GM12892 (cell line): Measurements from ENCODE around the gene HECW1.

ENCODE experiments used
- POLR2A ChIP-seq: IDR thresholded peaks from 2 replicates; pipeline ENCODE4 v1.6.1; 2011; ENCODE audit warnings: low read depth, low read length, control low read depth
- POLR2AphosphoS5 ChIP-seq: IDR thresholded peaks from 2 replicates; pipeline ENCODE4 v1.6.1; 2011; ENCODE audit warnings: low read depth, low read length, control low read depth
- TAF1 ChIP-seq: IDR thresholded peaks from 2 replicates; pipeline ENCODE4 v1.6.1; 2011; ENCODE audit warnings: low read depth, mild to moderate bottlenecking, control low read depth, low read length, borderline replicate concordance

- TF ChIP-seq POLR2A (no peak), POLR2AphosphoS5 (no peak), TAF1 (no peak)
Measured at GRCh38 chr7:43575506-43575905, 463.1 kb downstream of the HECW1 start.
